Stimulated activated CD8-positive, alpha-beta memory T cell treated with anti-CD3 and anti-CD28 coated beads, Interleukin-2, amount 100 ng/mL, for 48 hours (primary cell): Measurements from ENCODE around the gene VMAC.

ENCODE experiments used
- DNase-seq, 2 donors: peaks; one replicate each; pipeline ENCODE4 v3.0.0-alpha.2; 2020; ENCODE audit warnings: low read depth in 2 of 2

VMAC gene

DNA sequence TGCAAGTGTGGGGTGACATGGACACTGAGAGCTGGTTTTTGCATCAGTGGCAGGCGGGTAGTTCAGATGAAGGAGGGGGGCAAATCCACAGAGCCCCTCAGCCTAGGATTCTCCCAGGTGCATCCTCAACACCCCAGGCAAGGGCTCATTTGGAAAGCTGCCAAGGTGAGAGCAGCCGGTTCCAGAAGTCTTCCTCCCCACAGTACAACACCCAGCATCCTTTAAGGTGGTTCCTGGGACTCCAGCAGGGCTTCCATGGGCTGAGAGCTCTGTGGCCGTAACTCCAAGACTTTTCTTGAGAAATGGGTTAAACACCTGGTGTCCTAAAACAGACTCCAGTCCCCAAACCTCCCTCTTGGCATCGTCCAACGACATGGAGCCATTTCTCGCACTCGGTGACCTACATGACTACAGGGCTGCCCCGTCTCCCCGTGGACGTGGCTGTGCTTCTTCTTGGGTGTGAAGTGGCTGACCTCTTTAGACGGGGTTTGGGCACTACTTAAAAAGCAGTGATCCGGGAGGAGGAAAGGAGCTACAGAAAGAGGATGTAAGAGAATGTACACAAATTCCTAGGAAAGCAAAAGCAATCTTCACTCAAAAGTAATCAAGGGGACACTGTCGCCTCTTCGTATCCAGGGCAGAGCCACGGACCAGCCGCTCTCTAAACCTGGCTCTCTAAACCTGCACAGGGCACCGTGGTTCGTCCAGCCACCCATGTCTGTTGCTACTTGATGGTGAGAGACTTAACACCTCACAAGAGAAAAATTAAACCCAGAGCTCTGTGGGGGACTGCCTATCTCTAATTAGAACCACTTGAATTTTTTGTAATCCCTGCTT is 47.7 kb downstream of the VMAC start:
- DNase-seq = no peak

DNA sequence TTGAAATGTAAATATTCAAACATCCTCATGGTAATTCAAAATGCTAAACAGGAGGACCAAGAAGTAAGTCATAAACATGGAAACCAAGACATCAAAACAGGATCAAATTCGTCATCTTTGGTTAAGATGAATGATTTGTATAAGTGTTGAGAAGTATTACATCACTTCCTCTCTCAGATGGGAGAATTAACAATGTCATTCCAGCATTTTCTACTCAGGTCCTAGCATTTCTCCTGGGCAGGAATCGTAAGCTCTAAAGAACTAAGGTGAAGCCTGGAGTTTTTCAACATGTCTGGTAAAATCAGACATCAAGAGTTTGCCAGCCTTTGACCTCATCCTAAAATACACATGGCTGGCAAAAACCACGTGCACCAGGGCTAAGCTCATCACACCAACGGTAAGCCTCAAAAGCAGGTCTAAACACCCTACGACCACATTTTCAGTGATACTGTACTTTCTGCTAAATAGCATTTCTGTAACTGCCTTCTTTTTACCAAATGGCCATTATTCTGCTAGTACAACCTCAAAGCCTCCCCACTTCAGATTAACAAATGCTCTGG is 48.4 kb downstream of the VMAC start:
- DNase-seq = no peak

GRCh38 chr19:5953680-5954213 is 49.1 kb downstream of the VMAC start:
- DNase-seq = no peak

GRCh38 chr19:5954293-5954692 is 49.6 kb downstream of the VMAC start:
- no peak for DNase-seq

GRCh38 chr19:5955636-5955935 is 50.9 kb downstream of the VMAC start:
- DNase-seq = no peak

DNA sequence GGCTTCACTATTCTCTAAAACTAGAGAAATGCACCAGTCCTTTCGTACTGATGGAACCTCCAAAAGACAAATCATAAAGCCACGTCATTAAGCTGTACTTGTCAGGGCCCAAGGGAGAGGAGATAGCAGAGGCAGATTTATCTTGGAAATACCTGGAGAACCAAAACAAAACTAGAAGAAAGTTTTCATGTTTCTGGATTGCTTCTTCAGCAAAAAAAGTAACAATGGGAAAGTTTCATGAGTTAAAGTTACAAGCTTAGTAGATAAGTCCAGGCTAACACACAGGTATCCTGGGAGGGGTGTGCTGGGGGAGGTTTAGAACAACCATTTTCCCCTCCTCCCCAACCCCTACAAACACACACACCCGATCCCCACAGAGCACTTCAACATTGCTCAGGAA is 51.7 kb downstream of the VMAC start:
- no peak for DNase-seq

- DNase-seq = no peak
Measured at GRCh38 chr19:5956728-5957127, 52.1 kb downstream of the VMAC start.

- DNase-seq = no peak
Measured at GRCh38 chr19:5957170-5957569, 52.5 kb downstream of the VMAC start.

GRCh38 chr19:5958074-5958850 is 53.6 kb downstream of the VMAC start:
- no peak for DNase-seq

DNA sequence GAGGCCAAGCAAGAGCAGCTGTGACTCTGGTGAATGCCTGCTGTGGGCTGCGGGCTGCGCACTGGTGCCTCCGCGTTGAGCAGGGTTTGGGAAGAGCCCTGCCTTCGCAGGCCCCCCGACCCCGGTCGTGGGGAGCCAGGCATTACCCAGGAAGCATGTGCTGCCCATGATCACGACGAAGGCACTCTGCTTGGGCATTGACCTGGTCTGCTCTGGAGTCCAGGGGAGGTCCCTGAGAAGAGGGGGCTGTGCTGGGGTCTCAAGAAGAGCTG is 54.1 kb downstream of the VMAC start:
- no peak for DNase-seq

DNA sequence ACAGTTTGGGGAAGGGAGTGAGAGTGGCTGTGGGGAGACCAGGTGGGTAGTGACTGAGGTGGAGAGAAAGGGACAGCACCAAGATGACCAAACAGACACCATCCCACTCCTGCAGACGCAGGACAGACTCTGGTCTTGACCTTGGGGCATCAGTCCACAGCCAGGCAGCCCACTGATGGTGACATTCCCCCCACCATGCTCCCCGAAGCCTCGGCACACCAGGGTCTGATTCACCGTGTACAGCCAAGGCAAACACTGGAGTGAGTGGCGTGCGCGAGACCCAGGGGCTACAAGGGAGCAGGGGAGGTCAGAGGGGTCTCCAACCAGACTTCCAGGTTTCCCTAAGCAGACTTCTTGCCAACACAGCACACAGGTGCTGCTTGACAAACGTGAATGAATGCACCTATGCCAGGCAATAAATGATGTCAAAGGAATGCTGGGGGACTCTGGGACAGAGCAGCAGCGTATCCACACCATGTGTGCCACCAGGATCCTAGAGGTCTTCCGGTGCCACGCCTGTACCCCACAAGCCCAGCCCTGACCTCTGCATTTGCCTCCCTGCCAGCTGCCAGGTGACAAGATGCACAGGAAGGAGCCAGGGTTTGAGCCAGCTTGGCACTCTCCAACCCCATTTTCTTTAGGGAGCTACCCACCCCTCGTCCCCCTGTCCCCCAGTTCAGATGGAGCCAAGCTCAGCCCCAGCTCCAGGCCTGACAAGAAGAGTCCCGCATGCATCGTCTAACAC is 54.8 kb downstream of the VMAC start:
- no peak for DNase-seq
